ENCODE data around the gene ST6GALNAC5.
"Not testable (repeated sequence)": the region's sequence is repeated elsewhere in the genome, so short reads cannot be mapped to it uniquely, and the experiment has no call there.

The ST6GALNAC5 gene

GRCh38 chr1:76938304-76938703 lies 71.0 kb downstream of the ST6GALNAC5 start:
- no peak for DNase-seq (ENCODE audit: low read depth in 2 of 2)

- no peak for DNase-seq (ENCODE audit: low read depth in 2 of 2)
Measured at GRCh38 chr1:76939050-76939816, 72.0 kb downstream of the ST6GALNAC5 start.

- no peak for DNase-seq (ENCODE audit: low read depth in 2 of 2)
Measured at GRCh38 chr1:76939817-76940216, 72.5 kb downstream of the ST6GALNAC5 start.

GRCh38 chr1:76940571-76941335 lies 73.5 kb downstream of the ST6GALNAC5 start:
- DNase-seq (ENCODE audit: low read depth in 2 of 2): no peak

GRCh38 chr1:76942549-76942948 lies 75.3 kb downstream of the ST6GALNAC5 start:
- no peak for DNase-seq (ENCODE audit: low read depth in 2 of 2)

- DNase-seq (ENCODE audit: low read depth in 2 of 2): no peak
Measured at GRCh38 chr1:76944942-76945341, 77.7 kb downstream of the ST6GALNAC5 start.

- DNase-seq (ENCODE audit: low read depth in 2 of 2): no peak
Measured at GRCh38 chr1:76948846-76949245, 81.6 kb downstream of the ST6GALNAC5 start.

GRCh38 chr1:76949503-76949902 lies 82.2 kb downstream of the ST6GALNAC5 start:
- DNase-seq (ENCODE audit: low read depth in 2 of 2): no peak

GRCh38 chr1:76950306-76950705 lies 83.0 kb downstream of the ST6GALNAC5 start:
- DNase-seq (ENCODE audit: low read depth in 2 of 2): no peak

GRCh38 chr1:76951153-76951552 lies 83.9 kb downstream of the ST6GALNAC5 start:
- no peak for DNase-seq (ENCODE audit: low read depth in 2 of 2)

GRCh38 chr1:76955652-76956051 lies 88.4 kb downstream of the ST6GALNAC5 start:
- DNase-seq (ENCODE audit: low read depth in 2 of 2): no peak

- DNase-seq (ENCODE audit: low read depth in 2 of 2): no peak
Measured at GRCh38 chr1:76957961-76958360, 90.7 kb downstream of the ST6GALNAC5 start.

GRCh38 chr1:76958828-76959227 lies 91.5 kb downstream of the ST6GALNAC5 start:
- DNase-seq (ENCODE audit: low read depth in 2 of 2): no peak

- DNase-seq (ENCODE audit: low read depth in 2 of 2): no peak
Measured at GRCh38 chr1:76959556-76959955, 92.3 kb downstream of the ST6GALNAC5 start.

GRCh38 chr1:76961181-76961819 lies 94.0 kb downstream of the ST6GALNAC5 start:
- no peak for DNase-seq (ENCODE audit: low read depth in 2 of 2)

GRCh38 chr1:76961820-76962207 lies 94.5 kb downstream of the ST6GALNAC5 start:
- no peak for DNase-seq (ENCODE audit: low read depth in 2 of 2)

GRCh38 chr1:76981267-76981666 lies 114.0 kb downstream of the ST6GALNAC5 start:
- DNase-seq (ENCODE audit: low read depth in 2 of 2): not testable (repeated sequence)

GRCh38 chr1:76989976-76990375 lies 122.7 kb downstream of the ST6GALNAC5 start:
- DNase-seq (ENCODE audit: low read depth in 2 of 2): no peak

- no peak for DNase-seq (ENCODE audit: low read depth in 2 of 2)
Measured at GRCh38 chr1:76993036-76993435, 125.8 kb downstream of the ST6GALNAC5 start.

GRCh38 chr1:76998582-76999223 lies 131.4 kb downstream of the ST6GALNAC5 start:
- no peak for DNase-seq (ENCODE audit: low read depth in 2 of 2)

- no peak for DNase-seq (ENCODE audit: low read depth in 2 of 2)
Measured at GRCh38 chr1:77007675-77008074, 140.4 kb downstream of the ST6GALNAC5 start.

- no peak for DNase-seq (ENCODE audit: low read depth in 2 of 2)
Measured at GRCh38 chr1:77010937-77011336, 143.7 kb downstream of the ST6GALNAC5 start.

Data from stimulated activated CD8-positive, alpha-beta memory T cell treated with anti-CD3 and anti-CD28 coated beads, Interleukin-2, amount 100 ng/mL, for 1 hour (primary cell).